Measurements from ENCODE around the gene RNASE8. TPM values are rescaled to one million over a fixed set of nuclear protein-coding genes. Genes with fewer than 3 reads are reported as not detected.

Gene RNASE8
- total RNA-seq, 2 donors from 2014 or later: not detected

GRCh38 chr14:21019366-21019765 lies 38.3 kb upstream of the RNASE8 start:
- TF ChIP-seq CTCF (conservative IDR thresholded peaks at IDR 0.05): no peak
- peaks cover 26% of the 10 kb centered on the region for H3K27me3 Mint-ChIP-seq (ENCODE audit: insufficient read depth)
- Histone ChIP-seq H3K9ac (ENCODE audit: extremely low read depth, low read length, poor library complexity, severe bottlenecking) (no peak overlapping the region), H3K36me3 (ENCODE audit: control insufficient read depth, insufficient read depth, low read length) (peaks cover 6% of the 10 kb centered on the region), H3K4me1 (ENCODE audit: control insufficient read depth, insufficient read depth, low read length) (no peaks in the 10 kb centered on the region), H3K4me3 (ENCODE audit: low read length) (no peak overlapping the region), H3K27me3 (ENCODE audit: control insufficient read depth, insufficient read depth, low read length, poor library complexity, severe bottlenecking) (peaks cover 8% of the 10 kb centered on the region), H3K27ac (ENCODE audit: low read depth, low read length) (no peak overlapping the region), H3K9me3 (ENCODE audit: control insufficient read depth, low read length) (no peaks in the 10 kb centered on the region)
- no peak overlapping the region for H3K4me3 Mint-ChIP-seq
- no peak for DNase-seq
- H3K9me3 Mint-ChIP-seq: no peaks in the 10 kb centered on the region
- peaks cover 25% of the 10 kb centered on the region for H3K4me1 Mint-ChIP-seq
- H3K36me3 Mint-ChIP-seq (ENCODE audit: low read depth): peaks cover 42% of the 10 kb centered on the region
- no peak overlapping the region for H3K27ac Mint-ChIP-seq
- WGBS, 2 experiments (ENCODE audit: insufficient coverage in 1 of 2, insufficient read length in 1 of 2): 86% methylated on average over 1 of the region's 1 CpG; no CpG with 5 or more reads in 1 of the 2 experiments

- no peak overlapping the region for H3K27ac ChIP-seq (ENCODE audit: low read depth, low read length)
- Mint-ChIP-seq H3K27me3 (ENCODE audit: insufficient read depth) (peaks cover 26% of the 10 kb centered on the region), H3K4me1 (peaks cover 27% of the 10 kb centered on the region), H3K36me3 (ENCODE audit: low read depth) (peaks cover 42% of the 10 kb centered on the region), H3K27ac (no peak overlapping the region), H3K9me3 (no peaks in the 10 kb centered on the region), H3K4me3 (no peak overlapping the region)
- 88 to 93% methylated on average over 4 of the region's 5 CpGs for WGBS, 2 experiments (ENCODE audit: insufficient coverage in 1 of 2, insufficient read length in 1 of 2)
- H3K27me3 ChIP-seq (ENCODE audit: control insufficient read depth, insufficient read depth, low read length, poor library complexity, severe bottlenecking): peaks cover 11% of the 10 kb centered on the region
- H3K4me3 ChIP-seq (ENCODE audit: low read length): no peak overlapping the region
- H3K4me1 ChIP-seq (ENCODE audit: control insufficient read depth, insufficient read depth, low read length): no peaks in the 10 kb centered on the region
- peaks cover 6% of the 10 kb centered on the region for H3K36me3 ChIP-seq (ENCODE audit: control insufficient read depth, insufficient read depth, low read length)
- no peak for DNase-seq
- H3K9me3 ChIP-seq (ENCODE audit: control insufficient read depth, low read length): no peaks in the 10 kb centered on the region
- TF ChIP-seq CTCF (conservative IDR thresholded peaks at IDR 0.05): no peak
- H3K9ac ChIP-seq (ENCODE audit: extremely low read depth, low read length, poor library complexity, severe bottlenecking): no peak overlapping the region
These were observed 36.6 kb upstream of the RNASE8 start for GRCh38 chr14:21020977-21021545.

GRCh38 chr14:21022686-21023085 lies 34.9 kb upstream of the RNASE8 start:
- Mint-ChIP-seq H3K27ac (no peak overlapping the region), H3K4me1 (peaks cover 39% of the 10 kb centered on the region), H3K9me3 (no peaks in the 10 kb centered on the region), H3K36me3 (ENCODE audit: low read depth) (peaks cover 32% of the 10 kb centered on the region), H3K27me3 (ENCODE audit: insufficient read depth) (peaks cover 28% of the 10 kb centered on the region), H3K4me3 (no peak overlapping the region)
- no peak overlapping the region for H3K4me3 ChIP-seq (ENCODE audit: low read length)
- no peak for TF ChIP-seq CTCF (conservative IDR thresholded peaks at IDR 0.05)
- no peaks in the 10 kb centered on the region for H3K9me3 ChIP-seq (ENCODE audit: control insufficient read depth, low read length)
- WGBS, 2 experiments (ENCODE audit: insufficient coverage in 1 of 2, insufficient read length in 1 of 2): 86 to 87% methylated on average over 5 of the region's 5 CpGs
- H3K27ac ChIP-seq (ENCODE audit: low read depth, low read length): no peak overlapping the region
- H3K4me1 ChIP-seq (ENCODE audit: control insufficient read depth, insufficient read depth, low read length): no peaks in the 10 kb centered on the region
- peak; percentile 10 for DNase-seq
- no peak overlapping the region for H3K9ac ChIP-seq (ENCODE audit: extremely low read depth, low read length, poor library complexity, severe bottlenecking)
- H3K27me3 ChIP-seq (ENCODE audit: control insufficient read depth, insufficient read depth, low read length, poor library complexity, severe bottlenecking): peaks cover 11% of the 10 kb centered on the region
- peaks cover 6% of the 10 kb centered on the region for H3K36me3 ChIP-seq (ENCODE audit: control insufficient read depth, insufficient read depth, low read length)

Measured in endodermal cell (in vitro differentiated cells).